Dermis blood vessel endothelial cell (primary cell): ENCODE data around the gene IGF2BP3. TPM values are rescaled to one million over a fixed set of nuclear protein-coding genes. Genes with fewer than 3 reads are reported as not detected.
"Not testable (repeated sequence)": the region's sequence is repeated elsewhere in the genome, so short reads cannot be mapped to it uniquely, and the experiment has no call there.

ENCODE experiments used
- DNase-seq: peaks from one replicate; pipeline ENCODE4 v3.0.0; 2010
- total RNA-seq: library from RNA; depleted of rRNA; stranded (reverse); fragments of >200 nt; gene quantifications from 2 replicates; pipeline ENCODE4 v1.2.3, GENCODE V29; 2014

IGF2BP3 gene
- total RNA-seq, 1 donor from 2014 or later: 13.4 TPM

- no peak for DNase-seq
These were observed 131.9 kb downstream of the IGF2BP3 start for GRCh38 chr7:23338439-23338838.

GRCh38 chr7:23337374-23337773, 132.9 kb downstream of the IGF2BP3 start:
- DNase-seq: no peak

GRCh38 chr7:23336799-23337283, 133.4 kb downstream of the IGF2BP3 start:
- DNase-seq: no peak

- no peak for DNase-seq
These were observed 134.2 kb downstream of the IGF2BP3 start for GRCh38 chr7:23336086-23336485.

GRCh38 chr7:23335621-23336020, 134.7 kb downstream of the IGF2BP3 start:
- DNase-seq: peak; percentile 69

- DNase-seq: no peak
These were observed 135.2 kb downstream of the IGF2BP3 start for GRCh38 chr7:23335136-23335535.

- peak; percentile 98 for DNase-seq
These were observed 135.7 kb downstream of the IGF2BP3 start for GRCh38 chr7:23334482-23335056.

GRCh38 chr7:23333671-23334246, 136.5 kb downstream of the IGF2BP3 start:
- peak; percentile 78 for DNase-seq

- DNase-seq: peak; percentile 69
These were observed 137.2 kb downstream of the IGF2BP3 start for GRCh38 chr7:23332910-23333612.

GRCh38 chr7:23332193-23332592, 138.1 kb downstream of the IGF2BP3 start:
- DNase-seq: no peak

GRCh38 chr7:23331132-23331531, 139.2 kb downstream of the IGF2BP3 start:
- no peak for DNase-seq

GRCh38 chr7:23315366-23315765, 154.9 kb downstream of the IGF2BP3 start:
- peak; percentile 37 for DNase-seq

- DNase-seq: not testable (repeated sequence)
These were observed 158.2 kb downstream of the IGF2BP3 start for GRCh38 chr7:23312141-23312540.

- DNase-seq: no peak
These were observed 161.5 kb downstream of the IGF2BP3 start for GRCh38 chr7:23308754-23309153.

- DNase-seq: no peak
These were observed 163.3 kb downstream of the IGF2BP3 start for GRCh38 chr7:23306936-23307521.

GRCh38 chr7:23299770-23300300, 170.5 kb downstream of the IGF2BP3 start:
- DNase-seq: peak; percentile 37

- peak; percentile 99 for DNase-seq
These were observed 171.2 kb downstream of the IGF2BP3 start, which contains the start of gene MALSU1 for GRCh38 chr7:23298885-23299769. MALSU1 (plus strand) TSS chr7:23299339; CDS start chr7:23299353, 14 bp downstream.

GRCh38 chr7:23298141-23298881, 172.0 kb downstream of the IGF2BP3 start:
- DNase-seq: no peak

GRCh38 chr7:23295401-23295697, 174.9 kb downstream of the IGF2BP3 start:
- DNase-seq: no peak

- DNase-seq: no peak
These were observed 175.5 kb downstream of the IGF2BP3 start for GRCh38 chr7:23294549-23295400.
